B cell (primary cell): Measurements from ENCODE around the gene RPL19. TPM values are rescaled to one million over a fixed set of nuclear protein-coding genes. Genes with fewer than 3 reads are reported as not detected.
"Not testable (repeated sequence)": the region's sequence is repeated elsewhere in the genome, so short reads cannot be mapped to it uniquely, and the experiment has no call there.

ENCODE experiments used
- ATAC-seq: fragments of 200-7000 bp; cut with Tn5 transposase; one replicate; pipeline ENCODE4 v1.10.0; 2021; ENCODE audit warnings: low read depth, mild to moderate bottlenecking, moderate number of reproducible peaks, moderate library complexity
- CTCF ChIA-PET: fragments of 350-600 bp; sonication (Branson Sonifier 250); formaldehyde crosslinking; loops from one replicate; lab custom pipeline; 2021; ENCODE audit warnings: antibody characterized with exemption, inconsistent platforms; lab: Charles Lee
- POLR2A ChIA-PET: fragments of 350-600 bp; sonication (Branson Sonifier 250); formaldehyde crosslinking; loops from one replicate; lab custom pipeline; 2021; ENCODE audit warnings: antibody characterized with exemption; lab: Charles Lee
- DNase-seq: peaks from one replicate; pipeline ENCODE4 v3.0.0; 2013
- H2AFZ ChIP-seq: 2 replicates; pipeline ENCODE4 v1.6.1; 2012; ENCODE audit warnings: mild to moderate bottlenecking, low read depth, low read length; ENCODE audit not compliant: insufficient read depth, poor library complexity, severe bottlenecking
- H3K27ac ChIP-seq, 2 donors: 1 replicate in 1 of 2; 2 replicates in 1 of 2; pipeline ENCODE4 v1.5.1; 2012 to 2013; ENCODE audit warnings: low read length in 2 of 2, mild to moderate bottlenecking in 2 of 2, moderate library complexity in 1 of 2
- H3K27me3 ChIP-seq, 4 experiments: fragments of 200-600 bp in 1 of 4; sonication (generic) in 1 of 4; replicated peaks in 1 of 4; 1 replicate in 2 of 4; 2 replicates in 2 of 4; pipeline versions ENCODE4 v1.6.1 to v1.7.0; 2013 to 2016; ENCODE audit warnings: low read length in 3 of 4, mild to moderate bottlenecking in 2 of 4, mixed read lengths in 1 of 4, moderate library complexity in 1 of 4; ENCODE audit not compliant: insufficient read depth in 4 of 4, control insufficient read depth in 3 of 4; ENCODE audit errors: control extremely low read depth in 1 of 4
- H3K36me3 ChIP-seq, 2 experiments: replicated peaks in 1 of 2; 1 replicate in 1 of 2; 2 replicates in 1 of 2; pipeline versions ENCODE4 v1.6.1 to v1.7.1; 2013; ENCODE audit warnings: low read length in 1 of 2; ENCODE audit not compliant: insufficient read depth in 2 of 2, control insufficient read depth in 1 of 2; ENCODE audit errors: control extremely low read depth in 1 of 2, extremely low read depth in 1 of 2
- H3K4me1 ChIP-seq, 2 donors: fragments of 200-600 bp in 1 of 2; sonication (generic) in 1 of 2; 1 replicate in 1 of 2; 2 replicates in 1 of 2; pipeline versions ENCODE4 v1.5.1 to v1.6.1; 2013 to 2017; ENCODE audit warnings: low read length in 2 of 2; ENCODE audit not compliant: control insufficient read depth in 2 of 2, insufficient read depth in 2 of 2
- H3K4me2 ChIP-seq: replicated peaks from 2 replicates; pipeline ENCODE3; 2012; ENCODE audit warnings: mild to moderate bottlenecking, low read depth, low read length; ENCODE audit not compliant: poor library complexity, severe bottlenecking
- H3K4me3 ChIP-seq, 5 experiments: fragments of 200-600 bp in 1 of 5; sonication (generic) in 1 of 5; 1 replicate in 3 of 5; 2 replicates in 2 of 5; pipeline versions ENCODE4 v1.5.1 to v1.7.0; 2011 to 2016; ENCODE audit warnings: low read length in 4 of 5, mild to moderate bottlenecking in 4 of 5, low read depth in 2 of 5, control low read depth in 1 of 5, moderate library complexity in 1 of 5; ENCODE audit not compliant: insufficient read depth in 1 of 5; ENCODE audit errors: control extremely low read depth in 1 of 5, extremely low read depth in 1 of 5
- H3K79me2 ChIP-seq: fragments of 200-600 bp; sonication (generic); one replicate; pipeline ENCODE4 v1.6.0; 2016; ENCODE audit warnings: low read length; ENCODE audit not compliant: control insufficient read depth, insufficient read depth
- H3K9ac ChIP-seq: fragments of 200-600 bp; sonication (generic); 2 replicates; pipeline ENCODE4 v1.6.1; 2017; ENCODE audit warnings: mild to moderate bottlenecking, low read length, moderate library complexity
- H3K9me3 ChIP-seq, 3 donors: one replicate each; pipeline versions ENCODE4 v1.6.1 to v1.7.1; 2013; ENCODE audit warnings: low read length in 2 of 3; ENCODE audit not compliant: control insufficient read depth in 2 of 3, insufficient read depth in 1 of 3; ENCODE audit errors: control extremely low read depth in 1 of 3
- H4K20me1 ChIP-seq: 2 replicates; pipeline ENCODE4 v1.6.0; 2012; ENCODE audit warnings: mild to moderate bottlenecking, low read length; ENCODE audit not compliant: insufficient read depth, control insufficient read depth, poor library complexity, severe bottlenecking
- H3K27ac Mint-ChIP-seq: one replicate; pipeline ENCODE4 v1.8.0; 2021; ENCODE audit warnings: mixed read lengths
- H3K27me3 Mint-ChIP-seq: one replicate; pipeline ENCODE4 v1.8.0; 2021; ENCODE audit warnings: mixed read lengths
- H3K4me1 Mint-ChIP-seq: one replicate; pipeline ENCODE4 v1.8.0; 2021; ENCODE audit warnings: mixed read lengths
- H3K4me3 Mint-ChIP-seq: one replicate; pipeline ENCODE4 v1.8.0; 2021; ENCODE audit warnings: mixed read lengths
- H3K9me3 Mint-ChIP-seq: one replicate; pipeline ENCODE4 v1.8.0; 2022; ENCODE audit warnings: mixed read lengths; ENCODE audit not compliant: insufficient read depth
- CTCF ChIP-seq: fragments of 200-600 bp; IDR thresholded peaks from one replicate; pipeline ENCODE4 v1.8.0; 2022; ENCODE audit warnings: antibody characterized with exemption, mild to moderate bottlenecking
- EZH2 ChIP-seq: IDR thresholded peaks from 2 replicates; pipeline ENCODE4 v1.6.1; 2012; ENCODE audit warnings: borderline replicate concordance, low read depth, mild to moderate bottlenecking, moderate library complexity, low read length; ENCODE audit not compliant: insufficient read depth, poor library complexity, severe bottlenecking
- WGBS: methylation state at CpG from one replicate; pipeline ENCODE4 v1.1.5; 2013; ENCODE audit warnings: missing lambda C conversion rate; ENCODE audit not compliant: insufficient coverage; 5-methylcytosine and 5-hydroxymethylcytosine counted together
- intact Hi-C: fragments of 100-400 bp; cut with micrococcal nuclease; formaldehyde crosslinking; loops from one replicate; pipeline ENCODE4 v1.10.0; 2022
- polyA plus RNA-seq: library from polyadenylated mRNA; depleted of rRNA; stranded (reverse); fragments of >200 nt; gene quantifications from 2 replicates; pipeline ENCODE4 v1.2.3, GENCODE V29; 2012
- total RNA-seq, 2 donors: library from RNA; stranded (reverse); fragments of 120-200 nt in 1 of 2; gene quantifications; 1 replicate in 1 of 2; 2 replicates in 1 of 2; pipeline versions ENCODE4 v1.2.3 to v1.2.4, GENCODE V29; 2013 to 2022

RPL19 gene
- total and polyA plus RNA-seq, 2 donors (not counting 1 experiment from before 2014, with no cell fraction given) = 3,041 to 3,233 TPM

GRCh38 chr17:39168503-39168902, 31.6 kb upstream of the RPL19 start:
- H3K36me3 ChIP-seq, H2AFZ ChIP-seq, H3K9ac ChIP-seq, intact Hi-C loops, H3K4me2 ChIP-seq, H3K4me3 ChIP-seq, H3K79me2 ChIP-seq, H3K4me3 Mint-ChIP-seq, H3K27ac Mint-ChIP-seq, ATAC-seq, H4K20me1 ChIP-seq, H3K9me3 Mint-ChIP-seq, DNase-seq, H3K27ac ChIP-seq: not testable (repeated sequence)
- Histone ChIP-seq H3K27me3 (peaks cover 0 to 56% (median 19%) of the 10 kb centered on the region in 4 experiments), H3K4me1 (peaks cover 27 to 29% of the 10 kb centered on the region in 2 donors), H3K9me3 (peaks cover 0 to 12% (median 0%) of the 10 kb centered on the region in 3 donors)
- ChIA-PET CTCF (interaction anchor here (1.8 to 6.9 kb wide), 4 partner anchors 15 to 187 kb away, joined by 5 to 77 read pairs (median 33); no protein-coding TSS in a partner anchor), POLR2A (interaction anchor here (0.6 kb wide), 1 partner anchor 481 kb away, joined by 4 read pairs; no protein-coding TSS in a partner anchor)
- WGBS = 96% methylated on average over 6 of the region's 10 CpGs
- Mint-ChIP-seq H3K27me3 (peaks cover 33% of the 10 kb centered on the region), H3K4me1 (peaks cover 28% of the 10 kb centered on the region)

GRCh38 chr17:39169101-39169500, 31.0 kb upstream of the RPL19 start:
- Histone ChIP-seq H3K4me1 (peaks cover 27 to 29% of the 10 kb centered on the region in 2 donors), H2AFZ (no peak overlapping the region), H3K9me3 (peaks cover 0 to 12% (median 0%) of the 10 kb centered on the region in 3 donors), H3K36me3 (no peaks in the 10 kb centered on the region), H3K9ac (no peak overlapping the region), H3K4me3 (no peak overlapping the region), H4K20me1 (no peaks in the 10 kb centered on the region), H3K27ac (no peak overlapping the region), H3K4me2 (no peak overlapping the region), H3K27me3 (peaks cover 0 to 58% (median 20%) of the 10 kb centered on the region in 4 experiments), H3K79me2 (no peaks in the 10 kb centered on the region)
- peaks cover 38% of the 10 kb centered on the region for H3K27me3 Mint-ChIP-seq
- H3K9me3 Mint-ChIP-seq = no peaks in the 10 kb centered on the region
- TF ChIP-seq EZH2 = no peak
- no peak for TF ChIP-seq CTCF
- ChIA-PET POLR2A (interaction anchor here (0.6 to 0.7 kb wide), 2 partner anchors 17 to 464 kb away, joined by 3 to 5 read pairs; no protein-coding TSS in a partner anchor), CTCF (interaction anchor here (0.7 to 6.9 kb wide), 6 partner anchors 14 to 1086 kb away, joined by 3 to 77 read pairs (median 4); no protein-coding TSS in a partner anchor)
- no peak overlapping the region for H3K27ac Mint-ChIP-seq
- intact Hi-C loops = no loop called here
- WGBS = 51% methylated on average over 12 of the region's 14 CpGs
- no peak for ATAC-seq
- no peak for DNase-seq
- no peak overlapping the region for H3K4me3 Mint-ChIP-seq
- peaks cover 28% of the 10 kb centered on the region for H3K4me1 Mint-ChIP-seq
